C4-2B (cell line): ENCODE results near the gene GEMIN8.

ENCODE experiments used
- ZFX ChIP-seq: fragments of 450-650 bp; IDR thresholded peaks from 2 replicates; pipeline ENCODE4 v1.6.1; 2017
- TF ChIP-seq, protein P1 (sequence below): fragments of 450-650 bp; conservative IDR thresholded peaks from 2 replicates; pipeline ENCODE4 v1.5.1; 2017; ENCODE audit warnings: mild to moderate bottlenecking

DNA sequence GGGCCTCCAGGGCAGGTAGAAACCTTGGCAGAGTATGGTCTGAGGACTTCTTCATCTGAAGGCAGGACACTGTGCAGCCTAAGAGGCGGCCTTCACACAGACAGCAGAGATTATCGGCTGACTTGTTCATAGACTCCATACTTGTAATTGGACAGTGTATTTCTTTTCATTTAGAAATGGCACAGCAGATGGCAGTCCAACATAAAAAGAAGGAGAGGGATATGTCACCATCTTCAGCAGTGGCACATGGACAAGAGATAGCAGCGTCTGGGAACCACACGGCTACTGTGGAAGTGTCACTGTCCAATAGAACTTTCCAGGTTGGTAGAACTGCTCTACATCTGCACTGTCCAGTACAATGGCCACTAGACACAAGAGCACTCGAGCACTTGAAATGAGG is 21.7 kb upstream of the GEMIN8 start:
- TF ChIP-seq, protein P1, sequence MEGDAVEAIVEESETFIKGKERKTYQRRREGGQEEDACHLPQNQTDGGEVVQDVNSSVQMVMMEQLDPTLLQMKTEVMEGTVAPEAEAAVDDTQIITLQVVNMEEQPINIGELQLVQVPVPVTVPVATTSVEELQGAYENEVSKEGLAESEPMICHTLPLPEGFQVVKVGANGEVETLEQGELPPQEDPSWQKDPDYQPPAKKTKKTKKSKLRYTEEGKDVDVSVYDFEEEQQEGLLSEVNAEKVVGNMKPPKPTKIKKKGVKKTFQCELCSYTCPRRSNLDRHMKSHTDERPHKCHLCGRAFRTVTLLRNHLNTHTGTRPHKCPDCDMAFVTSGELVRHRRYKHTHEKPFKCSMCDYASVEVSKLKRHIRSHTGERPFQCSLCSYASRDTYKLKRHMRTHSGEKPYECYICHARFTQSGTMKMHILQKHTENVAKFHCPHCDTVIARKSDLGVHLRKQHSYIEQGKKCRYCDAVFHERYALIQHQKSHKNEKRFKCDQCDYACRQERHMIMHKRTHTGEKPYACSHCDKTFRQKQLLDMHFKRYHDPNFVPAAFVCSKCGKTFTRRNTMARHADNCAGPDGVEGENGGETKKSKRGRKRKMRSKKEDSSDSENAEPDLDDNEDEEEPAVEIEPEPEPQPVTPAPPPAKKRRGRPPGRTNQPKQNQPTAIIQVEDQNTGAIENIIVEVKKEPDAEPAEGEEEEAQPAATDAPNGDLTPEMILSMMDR = no peak
- TF ChIP-seq ZFX = no peak
